ENCODE measurements around the gene PLIN3. TPM values are rescaled to one million over a fixed set of nuclear protein-coding genes. Genes with fewer than 3 reads are reported as not detected.

PLIN3 gene
- total RNA-seq, 3 donors from 2014 or later (not counting 1 experiment from before 2014, with no cell fraction given): 26.6 to 28.7 (median 28.3) TPM

GRCh38 chr19:4830768-4831265 lies 36.6 kb downstream of the PLIN3 start:
- H3K9me3 ChIP-seq (ENCODE audit: control insufficient read depth, insufficient read depth, low read length): no peaks in the 10 kb centered on the region
- Mint-ChIP-seq H3K27me3 (ENCODE audit: low read depth in 2 of 2) (no peaks in the 10 kb centered on the region), H3K36me3 (no peaks in the 10 kb centered on the region), H3K4me1 (peaks cover 20 to 30% of the 10 kb centered on the region in 2 donors), H3K9me3 (no peaks in the 10 kb centered on the region), H3K4me3 (peak overlapping the region; percentile 89), H3K27ac (peak overlapping the region; percentile 86 to 92)
- ATAC-seq (no peak), DNase-seq (peak in 1 of 2 donors; percentile 31)
- no peak for TF ChIP-seq CTCF (IDR thresholded peaks at IDR 0.05)
- no peaks in the 10 kb centered on the region for H3K36me3 ChIP-seq (ENCODE audit: control insufficient read depth, insufficient read depth, low read length)
- H3K4me3 ChIP-seq (ENCODE audit: low read length): peak overlapping the region; percentile 76
- no peaks in the 10 kb centered on the region for H3K27me3 ChIP-seq (ENCODE audit: control insufficient read depth, insufficient read depth, low read length)
- WGBS (ENCODE audit: insufficient coverage): 58% methylated on average over 6 of the region's 6 CpGs
- peak overlapping the region; percentile 84 for H3K27ac ChIP-seq (ENCODE audit: low read length)
- peaks cover 32% of the 10 kb centered on the region for H3K4me1 ChIP-seq (ENCODE audit: control insufficient read depth, insufficient read depth, low read length)
- intact Hi-C loops (cut with micrococcal nuclease): no loop called here

- ATAC-seq (no peak), DNase-seq (no peak)
- Histone ChIP-seq H3K27me3 (ENCODE audit: control insufficient read depth, insufficient read depth, low read length) (no peaks in the 10 kb centered on the region), H3K4me1 (ENCODE audit: control insufficient read depth, insufficient read depth, low read length) (peaks cover 32% of the 10 kb centered on the region), H3K27ac (ENCODE audit: low read length) (peak overlapping the region; percentile 84), H3K4me3 (ENCODE audit: low read length) (peak overlapping the region; percentile 76), H3K9me3 (ENCODE audit: control insufficient read depth, insufficient read depth, low read length) (no peaks in the 10 kb centered on the region), H3K36me3 (ENCODE audit: control insufficient read depth, insufficient read depth, low read length) (no peaks in the 10 kb centered on the region)
- WGBS (ENCODE audit: insufficient coverage): 86% methylated on average over 6 of the region's 6 CpGs
- H3K4me3 Mint-ChIP-seq: peak overlapping the region; percentile 89
- no peaks in the 10 kb centered on the region for H3K9me3 Mint-ChIP-seq
- no peak for TF ChIP-seq CTCF (IDR thresholded peaks at IDR 0.05)
- peak overlapping the region; percentile 86 to 92 for H3K27ac Mint-ChIP-seq
- H3K36me3 Mint-ChIP-seq: no peaks in the 10 kb centered on the region
- no peaks in the 10 kb centered on the region for H3K27me3 Mint-ChIP-seq (ENCODE audit: low read depth in 2 of 2)
- intact Hi-C loops (cut with micrococcal nuclease): no loop called here
- peaks cover 20 to 30% of the 10 kb centered on the region in 2 donors for H3K4me1 Mint-ChIP-seq
Observed at GRCh38 chr19:4830332-4830731, 37.1 kb downstream of the PLIN3 start.

- H3K9me3 Mint-ChIP-seq: no peaks in the 10 kb centered on the region
- no peak for ATAC-seq
- Histone ChIP-seq H3K4me1 (ENCODE audit: control insufficient read depth, insufficient read depth, low read length) (peaks cover 32% of the 10 kb centered on the region), H3K4me3 (ENCODE audit: low read length) (no peak overlapping the region), H3K36me3 (ENCODE audit: control insufficient read depth, insufficient read depth, low read length) (no peaks in the 10 kb centered on the region), H3K27me3 (ENCODE audit: control insufficient read depth, insufficient read depth, low read length) (no peaks in the 10 kb centered on the region), H3K27ac (ENCODE audit: low read length) (no peak overlapping the region), H3K9me3 (ENCODE audit: control insufficient read depth, insufficient read depth, low read length) (no peaks in the 10 kb centered on the region)
- WGBS (ENCODE audit: insufficient coverage): 63% methylated on average over 13 of the region's 16 CpGs
- DNase-seq: peak in 1 of 2 donors; percentile 57
- H3K36me3 Mint-ChIP-seq: no peaks in the 10 kb centered on the region
- H3K27me3 Mint-ChIP-seq (ENCODE audit: low read depth in 2 of 2): no peaks in the 10 kb centered on the region
- H3K4me1 Mint-ChIP-seq: peaks cover 20 to 30% of the 10 kb centered on the region in 2 donors
- H3K4me3 Mint-ChIP-seq: peak overlapping the region; percentile 53
- intact Hi-C loops (cut with micrococcal nuclease): no loop called here
- peak overlapping the region; percentile 34 to 73 for H3K27ac Mint-ChIP-seq
- no peak for TF ChIP-seq CTCF (IDR thresholded peaks at IDR 0.05)
Observed at GRCh38 chr19:4829001-4829712, 38.3 kb downstream of the PLIN3 start.

Data from natural killer cell (primary cell).